GM12873 (cell line): ENCODE data around the gene TMEM42.

ENCODE experiments used
- CTCF ChIP-seq: IDR thresholded peaks from 2 replicates; pipeline ENCODE4 v1.5.1; 2012; ENCODE audit warnings: low read depth, mild to moderate bottlenecking, moderate library complexity, low read length, control low read depth; ENCODE audit not compliant: insufficient read depth; ENCODE audit errors: missing control alignments

The TMEM42 gene

GRCh38 chr3:44865272-44866035, 3.7 kb downstream of the TMEM42 start:
- TF ChIP-seq CTCF = no peak

- TF ChIP-seq CTCF = no peak
These were observed 5.9 kb downstream of the TMEM42 start for GRCh38 chr3:44867421-44868111.

GRCh38 chr3:44870375-44871061, 8.8 kb downstream of the TMEM42 start:
- no peak for TF ChIP-seq CTCF

- TF ChIP-seq CTCF = no peak
These were observed 12.6 kb downstream of the TMEM42 start, which contains the start of gene TGM4 for GRCh38 chr3:44874308-44874707. TSS of gene TGM4 (plus strand) at chr3:44874608. CDS start at chr3:44874679, 71 bp downstream.

- TF ChIP-seq CTCF = no peak
These were observed 13.9 kb downstream of the TMEM42 start for GRCh38 chr3:44875596-44875995.

GRCh38 chr3:44877333-44877732, 15.6 kb downstream of the TMEM42 start:
- TF ChIP-seq CTCF = no peak

- TF ChIP-seq CTCF = no peak
These were observed 18.6 kb downstream of the TMEM42 start for GRCh38 chr3:44880284-44880683.
